ENCODE measurements around the gene LDLRAP1.

DNA sequence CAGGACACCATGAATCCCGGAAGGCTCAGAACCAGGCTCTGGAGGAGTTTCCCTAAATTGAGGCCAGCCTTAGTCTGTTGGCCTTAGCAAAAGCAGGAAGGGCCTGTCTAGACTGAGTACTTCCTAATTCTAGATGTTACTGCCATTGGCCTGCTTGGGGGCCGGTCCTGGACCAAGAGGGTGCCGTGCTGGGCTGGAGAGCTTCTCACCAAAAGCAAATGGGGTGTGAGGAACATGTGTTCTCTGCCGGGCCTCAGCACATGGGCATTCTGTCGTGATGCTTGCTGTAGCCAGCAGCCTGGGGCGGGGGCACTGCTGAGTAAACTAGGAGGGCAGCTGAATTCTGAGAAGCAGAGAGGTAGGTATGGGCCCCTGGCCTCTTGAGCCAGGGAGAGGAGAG lies 37.5 kb downstream of the LDLRAP1 start:
- TF ChIP-seq EZH2 (IDR thresholded peaks at IDR 0.05; ENCODE audit: insufficient read depth, poor library complexity, severe bottlenecking) (no peak), EZH2phosphoT487 (IDR thresholded peaks at IDR 0.05; ENCODE audit: insufficient read depth, low read depth) (no peak)

Data from GM23248 (cell line).